Skeletal muscle tissue (tissue), 4 donors: ENCODE measurements around the gene SPINK5. TPM values are rescaled to one million over a fixed set of nuclear protein-coding genes. Genes with fewer than 3 reads are reported as not detected.

Experiments
- H3K27ac ChIP-seq: one replicate; pipeline ENCODE4 v1.7.0; 2013; ENCODE audit warnings: mild to moderate bottlenecking, low read depth, low read length, inconsistent platforms
- H3K27me3 ChIP-seq, 3 donors: one replicate each; pipeline ENCODE4 v1.7.0; 2013; ENCODE audit warnings: low read length in 3 of 3; ENCODE audit not compliant: control insufficient read depth in 3 of 3, insufficient read depth in 3 of 3
- H3K36me3 ChIP-seq, 3 donors: one replicate each; pipeline ENCODE4 v1.7.0; 2013; ENCODE audit warnings: low read length in 3 of 3; ENCODE audit not compliant: control insufficient read depth in 3 of 3, insufficient read depth in 3 of 3
- H3K4me1 ChIP-seq, 3 donors: one replicate each; pipeline ENCODE4 v1.7.0; 2013; ENCODE audit warnings: low read length in 3 of 3, mild to moderate bottlenecking in 3 of 3; ENCODE audit not compliant: control insufficient read depth in 3 of 3, insufficient read depth in 3 of 3
- H3K4me3 ChIP-seq, 3 donors: one replicate each; pipeline ENCODE4 v1.7.0; 2013; ENCODE audit warnings: low read length in 3 of 3
- H3K9ac ChIP-seq, 3 donors: one replicate each; pipeline ENCODE4 v1.7.0; 2013; ENCODE audit warnings: low read length in 3 of 3, mild to moderate bottlenecking in 3 of 3, moderate library complexity in 2 of 3, low read depth in 1 of 3
- H3K9me3 ChIP-seq, 3 donors: one replicate each; pipeline ENCODE4 v1.7.0; 2013; ENCODE audit warnings: low read length in 3 of 3; ENCODE audit not compliant: control insufficient read depth in 3 of 3
- total RNA-seq: library from RNA; depleted of rRNA; stranded (reverse); fragments of >200 nt; gene quantifications from one replicate; pipeline ENCODE4 v1.2.3, GENCODE V29; 2014
- donor health status: Osteomylitis.

SPINK5 gene
- total RNA-seq, 1 donor from 2014 or later: not detected

GRCh38 chr5:148090146-148090772 is 26.5 kb downstream of the SPINK5 start:
- no peak overlapping the region for H3K9ac ChIP-seq
- no peaks in the 10 kb centered on the region for H3K4me1 ChIP-seq
- no peaks in the 10 kb centered on the region for H3K9me3 ChIP-seq
- H3K36me3 ChIP-seq: no peaks in the 10 kb centered on the region
- no peaks in the 10 kb centered on the region for H3K27me3 ChIP-seq
- H3K27ac ChIP-seq: no peak overlapping the region
- H3K4me3 ChIP-seq: no peak overlapping the region

- H3K9ac ChIP-seq: no peak overlapping the region
- H3K4me1 ChIP-seq: no peaks in the 10 kb centered on the region
- no peak overlapping the region for H3K27ac ChIP-seq
Observed at GRCh38 chr5:148090773-148091250, 27.0 kb downstream of the SPINK5 start.

GRCh38 chr5:148091991-148092964 is 28.5 kb downstream of the SPINK5 start:
- H3K36me3 ChIP-seq: no peaks in the 10 kb centered on the region
- no peaks in the 10 kb centered on the region for H3K27me3 ChIP-seq
- H3K9me3 ChIP-seq: no peaks in the 10 kb centered on the region
- no peak overlapping the region for H3K27ac ChIP-seq
- H3K4me1 ChIP-seq: no peaks in the 10 kb centered on the region
- H3K9ac ChIP-seq: no peak overlapping the region
- H3K4me3 ChIP-seq: no peak overlapping the region

More at GRCh38 chr5:148090773-148091250, 27.0 kb downstream of the SPINK5 start:
- H3K36me3 ChIP-seq: no peaks in the 10 kb centered on the region
- no peaks in the 10 kb centered on the region for H3K9me3 ChIP-seq
- H3K27me3 ChIP-seq: no peaks in the 10 kb centered on the region
- H3K4me3 ChIP-seq: no peak overlapping the region

- no peaks in the 10 kb centered on the region for H3K4me1 ChIP-seq
- no peaks in the 10 kb centered on the region for H3K27me3 ChIP-seq
- H3K9ac ChIP-seq: no peak overlapping the region
- H3K9me3 ChIP-seq: no peaks in the 10 kb centered on the region
- H3K36me3 ChIP-seq: no peaks in the 10 kb centered on the region
- H3K27ac ChIP-seq: no peak overlapping the region
- no peak overlapping the region for H3K4me3 ChIP-seq
Observed at GRCh38 chr5:148094336-148094735, 30.6 kb downstream of the SPINK5 start.

- Histone ChIP-seq H3K27ac (no peak overlapping the region), H3K4me3 (no peak overlapping the region)
Observed at GRCh38 chr5:148104226-148104625, 40.4 kb downstream of the SPINK5 start.

GRCh38 chr5:148107608-148108007 is 43.8 kb downstream of the SPINK5 start:
- Histone ChIP-seq H3K4me3 (no peak overlapping the region), H3K9me3 (no peaks in the 10 kb centered on the region), H3K27me3 (no peaks in the 10 kb centered on the region), H3K36me3 (no peaks in the 10 kb centered on the region), H3K4me1 (no peaks in the 10 kb centered on the region), H3K27ac (no peak overlapping the region), H3K9ac (no peak overlapping the region)

More at GRCh38 chr5:148104226-148104625, 40.4 kb downstream of the SPINK5 start:
- Histone ChIP-seq H3K9me3 (no peaks in the 10 kb centered on the region), H3K36me3 (no peaks in the 10 kb centered on the region), H3K4me1 (no peaks in the 10 kb centered on the region), H3K27me3 (no peaks in the 10 kb centered on the region), H3K9ac (no peak overlapping the region)

GRCh38 chr5:148113243-148113642 is 49.5 kb downstream of the SPINK5 start:
- Histone ChIP-seq H3K27me3 (no peaks in the 10 kb centered on the region), H3K36me3 (no peaks in the 10 kb centered on the region), H3K4me1 (no peaks in the 10 kb centered on the region), H3K9ac (no peak overlapping the region), H3K4me3 (no peak overlapping the region), H3K27ac (no peak overlapping the region), H3K9me3 (no peaks in the 10 kb centered on the region)

GRCh38 chr5:148120317-148120716 is 56.5 kb downstream of the SPINK5 start:
- Histone ChIP-seq H3K27ac (no peak overlapping the region), H3K36me3 (no peaks in the 10 kb centered on the region), H3K9ac (no peak overlapping the region), H3K9me3 (no peaks in the 10 kb centered on the region), H3K4me1 (no peaks in the 10 kb centered on the region), H3K27me3 (no peaks in the 10 kb centered on the region), H3K4me3 (no peak overlapping the region)

- H3K4me3 ChIP-seq: no peak overlapping the region
- no peaks in the 10 kb centered on the region for H3K9me3 ChIP-seq
- no peaks in the 10 kb centered on the region for H3K4me1 ChIP-seq
- no peaks in the 10 kb centered on the region for H3K27me3 ChIP-seq
- H3K9ac ChIP-seq: no peak overlapping the region
- no peak overlapping the region for H3K27ac ChIP-seq
- H3K36me3 ChIP-seq: no peaks in the 10 kb centered on the region
Observed at GRCh38 chr5:148125641-148126040, 61.9 kb downstream of the SPINK5 start.
